Mesodermal cell (in vitro differentiated cells): ENCODE measurements around the gene FOXN3.
A peak's percentile ranks its signal among the peaks of the same experiment; 100 is the strongest.

Experiments used
- H3K27ac ChIP-seq: 2 replicates; pipeline ENCODE4 v1.7.0; 2013; ENCODE audit warnings: mild to moderate bottlenecking, low read depth, low read length, moderate library complexity; ENCODE audit not compliant: severe bottlenecking
- H3K36me3 ChIP-seq: 2 replicates; pipeline ENCODE4 v1.7.1; 2013; ENCODE audit warnings: mild to moderate bottlenecking, low read length, moderate library complexity; ENCODE audit not compliant: control insufficient read depth, insufficient read depth
- H3K4me1 ChIP-seq: one replicate; pipeline ENCODE4 v1.7.1; 2013; ENCODE audit warnings: mild to moderate bottlenecking, low read length; ENCODE audit not compliant: insufficient read depth, control insufficient read depth, poor library complexity, severe bottlenecking
- H3K4me3 ChIP-seq: 2 replicates; pipeline ENCODE4 v1.7.0; 2013; ENCODE audit warnings: low read length, control low read depth, mild to moderate bottlenecking; ENCODE audit not compliant: insufficient read depth, poor library complexity, severe bottlenecking; ENCODE audit errors: extremely low read depth
- H3K9me3 ChIP-seq: 2 replicates; pipeline ENCODE4 v1.7.1; 2013; ENCODE audit warnings: mild to moderate bottlenecking, low read length, moderate library complexity; ENCODE audit not compliant: control insufficient read depth
- WGBS, 2 experiments: methylation state at CpG; one replicate each; pipeline ENCODE4 v1.1.5; 2013; ENCODE audit warnings: missing lambda C conversion rate in 2 of 2; ENCODE audit not compliant: insufficient coverage in 2 of 2; 5-methylcytosine and 5-hydroxymethylcytosine counted together

The FOXN3 gene

DNA sequence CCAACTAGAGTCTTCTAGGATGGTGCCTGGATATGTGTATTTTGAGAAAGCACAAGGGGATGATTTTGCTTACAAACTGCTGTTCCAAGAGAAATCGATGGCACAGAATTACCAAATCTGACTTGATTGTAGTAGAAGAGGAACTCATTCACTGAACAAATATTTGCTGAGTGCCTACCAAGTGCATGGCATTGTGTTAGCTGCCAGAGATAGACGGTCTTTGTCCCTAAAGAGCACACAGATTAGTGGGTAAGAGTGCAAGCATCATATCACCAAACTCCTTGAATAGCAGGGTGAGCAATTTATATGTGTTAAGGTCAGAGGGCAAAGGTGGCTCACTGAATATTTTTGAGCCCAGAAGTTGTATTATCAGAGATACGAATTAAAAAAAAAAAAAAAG, 3.5 kb upstream of the FOXN3 start:
- Histone ChIP-seq H3K4me1 (peaks cover 22% of the 10 kb centered on the region), H3K4me3 (no peak overlapping the region), H3K9me3 (no peaks in the 10 kb centered on the region), H3K36me3 (no peaks in the 10 kb centered on the region), H3K27ac (no peak overlapping the region)
- WGBS, 2 experiments, result 91 to 100% methylated on average over 1 to 2 of the region's 3 CpGs

GRCh38 chr14:89419973-89420482, 3.0 kb upstream of the FOXN3 start:
- Histone ChIP-seq H3K36me3 (no peaks in the 10 kb centered on the region), H3K27ac (no peak overlapping the region), H3K4me1 (peaks cover 22% of the 10 kb centered on the region), H3K9me3 (no peaks in the 10 kb centered on the region), H3K4me3 (no peak overlapping the region)
- WGBS, 2 experiments, result 93 to 100% methylated on average over 1 to 5 of the region's 6 CpGs

GRCh38 chr14:89418976-89419375, 1.9 kb upstream of the FOXN3 start:
- Histone ChIP-seq H3K9me3 (no peaks in the 10 kb centered on the region), H3K27ac (no peak overlapping the region), H3K4me1 (peaks cover 22% of the 10 kb centered on the region), H3K4me3 (no peak overlapping the region), H3K36me3 (peaks cover 8% of the 10 kb centered on the region)
- WGBS, 2 experiments, result no CpG with 5 or more reads among the region's 2 CpGs

DNA sequence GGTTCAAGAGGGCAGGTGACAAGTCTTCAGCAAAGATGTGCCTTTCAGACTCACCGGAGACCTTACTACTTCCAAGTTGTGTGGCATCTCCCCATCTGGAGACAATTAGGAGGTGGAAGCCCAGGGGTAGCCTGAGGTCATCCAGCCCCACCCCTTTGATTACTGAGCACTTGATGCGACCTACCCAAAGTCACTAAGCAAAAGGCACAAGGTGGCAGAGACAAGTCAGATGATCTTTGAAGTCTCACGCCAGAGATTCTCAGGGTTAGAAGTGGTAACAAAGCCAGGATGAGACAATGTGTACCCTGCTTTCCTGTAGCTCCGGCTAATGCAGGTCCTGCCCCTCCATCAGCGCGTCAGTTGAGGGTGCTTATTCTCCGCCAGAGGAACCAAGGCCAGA, 1.4 kb upstream of the FOXN3 start:
- H3K27ac ChIP-seq, result no peak overlapping the region
- H3K9me3 ChIP-seq, result no peaks in the 10 kb centered on the region
- 84 to 89% methylated on average over 6 to 7 of the region's 7 CpGs for WGBS, 2 experiments
- peaks cover 9% of the 10 kb centered on the region for H3K36me3 ChIP-seq
- no peak overlapping the region for H3K4me3 ChIP-seq
- H3K4me1 ChIP-seq, result peaks cover 22% of the 10 kb centered on the region

- Histone ChIP-seq H3K4me3 (peak overlapping the region; percentile 45), H3K27ac (peak overlapping the region; percentile 29), H3K9me3 (no peaks in the 10 kb centered on the region), H3K4me1 (peaks cover 16% of the 10 kb centered on the region), H3K36me3 (peaks cover 16% of the 10 kb centered on the region)
- 2 to 3% methylated on average over 23 to 36 of the region's 51 CpGs for WGBS, 2 experiments
Measured at GRCh38 chr14:89417465-89418225, 612 bp upstream of the FOXN3 start.

DNA sequence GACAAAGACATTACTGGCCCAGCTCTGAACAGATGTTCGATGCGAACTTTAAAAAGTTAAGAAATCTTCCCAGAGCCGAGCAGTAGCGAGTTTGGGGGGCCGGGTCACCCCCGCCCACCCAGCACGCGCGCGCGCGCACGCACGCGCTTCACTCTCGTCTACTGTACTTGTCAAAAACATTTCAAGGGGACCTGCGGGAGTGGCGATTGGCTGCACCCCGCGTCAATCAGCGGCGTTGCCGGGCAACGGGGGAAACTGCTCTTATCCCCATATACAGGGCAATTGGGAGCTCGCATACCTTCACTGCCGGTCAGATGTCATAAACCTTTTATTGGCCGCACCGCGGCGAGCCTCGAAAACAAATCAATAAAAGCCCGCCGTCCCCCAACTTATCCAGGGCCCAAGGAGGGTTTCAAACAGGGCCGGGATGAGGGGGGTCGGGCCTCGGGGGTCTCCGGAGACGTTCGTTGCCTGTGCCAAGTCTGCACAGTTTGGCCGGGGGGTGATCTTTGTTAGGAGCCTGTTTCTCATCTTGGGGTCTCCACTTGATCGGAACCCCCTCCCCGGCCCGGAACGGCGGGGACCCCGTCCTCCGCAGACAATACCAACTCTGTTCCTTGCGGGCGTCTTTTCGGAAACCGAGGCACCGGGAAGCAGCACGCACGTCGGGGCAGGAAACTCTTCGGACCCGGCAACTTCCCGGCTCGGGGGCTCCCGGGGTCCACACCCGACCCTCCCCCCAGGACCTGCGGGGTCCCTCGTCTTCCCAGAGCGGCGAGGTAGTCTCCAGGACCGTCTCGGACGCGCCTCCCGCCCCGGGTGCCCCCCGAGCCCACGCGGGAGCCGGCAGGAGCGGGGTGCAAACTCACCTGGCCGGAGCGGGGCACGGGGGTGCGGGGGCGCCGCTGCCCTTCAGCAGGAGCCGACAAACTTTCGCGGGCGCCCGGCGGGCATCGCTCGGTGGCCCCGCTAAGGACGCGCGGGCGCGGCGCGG, 734 bp downstream of the FOXN3 start:
- peak overlapping the region; percentile 78 for H3K27ac ChIP-seq
- WGBS, 2 experiments, result 0 to 1% methylated on average over 76 to 77 of the region's 98 CpGs
- peak overlapping the region; percentile 77 for H3K4me3 ChIP-seq
- peaks cover 9% of the 10 kb centered on the region for H3K4me1 ChIP-seq
- H3K36me3 ChIP-seq, result peaks cover 29% of the 10 kb centered on the region
- no peaks in the 10 kb centered on the region for H3K9me3 ChIP-seq

DNA sequence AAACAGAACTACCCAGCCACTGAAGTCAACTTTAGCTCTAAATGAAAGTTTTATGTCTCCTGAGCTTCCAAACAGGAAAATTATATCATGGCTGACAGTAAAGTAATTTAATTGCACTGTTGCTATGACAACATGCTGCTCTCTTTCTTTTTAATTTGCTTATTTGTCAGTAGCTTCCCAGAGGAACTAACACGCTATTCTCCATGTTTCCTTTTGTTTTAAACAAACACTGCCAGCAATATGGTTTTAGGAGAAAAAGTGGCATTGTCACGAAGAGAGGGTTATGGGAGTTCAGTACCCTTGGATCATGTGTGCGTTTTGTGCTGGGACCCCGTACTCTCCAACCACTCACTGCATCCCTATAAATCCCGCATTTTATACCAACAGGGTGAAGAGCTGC, 1.9 kb downstream of the FOXN3 start:
- peaks cover 9% of the 10 kb centered on the region for H3K4me1 ChIP-seq
- H3K27ac ChIP-seq, result no peak overlapping the region
- 67 to 75% methylated on average over 3 of the region's 5 CpGs for WGBS, 2 experiments
- H3K9me3 ChIP-seq, result no peaks in the 10 kb centered on the region
- H3K4me3 ChIP-seq, result peak overlapping the region; percentile 77
- H3K36me3 ChIP-seq, result peaks cover 41% of the 10 kb centered on the region

DNA sequence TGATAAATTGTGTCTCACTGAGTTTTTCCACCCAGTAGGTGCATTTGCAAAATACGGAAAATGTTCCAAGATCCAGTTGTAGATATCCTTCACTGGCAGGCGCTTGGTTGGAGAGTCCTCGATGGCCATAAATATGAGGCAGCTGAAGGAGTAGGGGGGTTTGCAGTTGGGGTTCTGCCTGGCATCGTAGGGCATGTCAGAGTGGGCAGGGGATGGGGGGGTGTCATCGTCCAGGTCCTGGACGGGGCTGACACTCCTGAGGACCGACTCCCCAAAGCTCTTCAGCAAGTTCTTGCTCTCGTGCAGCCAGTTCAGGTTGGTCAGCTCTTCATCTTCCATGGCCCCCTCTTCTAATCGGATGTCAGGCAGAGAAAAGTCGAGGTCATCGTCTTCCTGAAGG, 5.1 kb downstream of the FOXN3 start:
- Histone ChIP-seq H3K4me3 (no peak overlapping the region), H3K9me3 (no peaks in the 10 kb centered on the region), H3K4me1 (peaks cover 12% of the 10 kb centered on the region), H3K36me3 (peaks cover 53% of the 10 kb centered on the region), H3K27ac (no peak overlapping the region)
- WGBS, 2 experiments, result 97 to 98% methylated on average over 9 to 10 of the region's 11 CpGs

- Histone ChIP-seq H3K9me3 (no peaks in the 10 kb centered on the region), H3K27ac (no peak overlapping the region), H3K36me3 (peaks cover 67% of the 10 kb centered on the region), H3K4me3 (no peak overlapping the region), H3K4me1 (peaks cover 14% of the 10 kb centered on the region)
- 73 to 92% methylated on average over 4 to 8 of the region's 10 CpGs for WGBS, 2 experiments
Measured at GRCh38 chr14:89409961-89410360, 7.1 kb downstream of the FOXN3 start.

DNA sequence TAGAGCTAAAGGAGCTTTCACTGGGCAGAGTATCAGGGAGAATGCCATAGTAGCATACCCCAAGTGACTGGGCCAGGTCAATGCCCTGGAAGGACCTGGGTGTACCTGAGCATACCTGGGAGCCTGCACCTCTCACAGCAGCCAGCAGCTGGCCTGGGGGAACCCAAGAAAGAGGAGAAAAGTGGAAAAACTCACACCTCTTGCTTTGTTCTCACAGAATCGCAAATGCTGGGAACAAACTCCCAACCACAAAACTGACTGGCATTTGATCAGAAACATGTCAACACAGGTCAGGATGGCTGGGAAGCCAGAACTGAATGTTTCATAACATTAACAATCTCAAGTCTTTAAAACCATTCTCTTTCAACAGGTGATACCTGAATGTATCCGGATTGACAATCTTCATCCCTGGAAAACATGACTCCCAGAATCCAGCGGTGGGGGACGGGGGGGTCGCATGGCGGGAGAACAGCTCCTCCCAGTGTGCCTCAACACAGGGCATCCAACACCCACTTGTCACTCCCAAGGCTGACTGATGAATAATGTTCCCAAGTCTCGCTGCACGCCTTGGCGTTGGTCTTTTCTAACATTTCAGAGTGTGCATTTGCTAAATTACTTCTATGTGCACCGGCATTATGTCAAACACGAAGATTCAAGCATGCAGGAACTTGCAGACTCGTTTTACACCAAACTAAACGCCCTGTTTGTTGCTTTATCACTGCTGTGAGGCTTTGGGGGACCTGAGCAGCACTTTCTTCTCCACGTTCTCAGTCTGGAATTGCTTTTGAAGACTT, 7.9 kb downstream of the FOXN3 start:
- peaks cover 14% of the 10 kb centered on the region for H3K4me1 ChIP-seq
- H3K36me3 ChIP-seq, result peaks cover 66% of the 10 kb centered on the region
- no peaks in the 10 kb centered on the region for H3K9me3 ChIP-seq
- no peak overlapping the region for H3K27ac ChIP-seq
- 89 to 94% methylated on average over 9 to 10 of the region's 14 CpGs for WGBS, 2 experiments
- no peak overlapping the region for H3K4me3 ChIP-seq
